ENCODE results near the gene IPO4. TPM values are rescaled to one million over a fixed set of nuclear protein-coding genes. Genes with fewer than 3 reads are reported as not detected.

IPO4 gene
- total and polyA plus RNA-seq, 10 of the 15 experiments (the other 5 are each of a cell fraction or from before 2014, with no cell fraction given) = 7.8 to 139 (median 37.6) TPM

DNA sequence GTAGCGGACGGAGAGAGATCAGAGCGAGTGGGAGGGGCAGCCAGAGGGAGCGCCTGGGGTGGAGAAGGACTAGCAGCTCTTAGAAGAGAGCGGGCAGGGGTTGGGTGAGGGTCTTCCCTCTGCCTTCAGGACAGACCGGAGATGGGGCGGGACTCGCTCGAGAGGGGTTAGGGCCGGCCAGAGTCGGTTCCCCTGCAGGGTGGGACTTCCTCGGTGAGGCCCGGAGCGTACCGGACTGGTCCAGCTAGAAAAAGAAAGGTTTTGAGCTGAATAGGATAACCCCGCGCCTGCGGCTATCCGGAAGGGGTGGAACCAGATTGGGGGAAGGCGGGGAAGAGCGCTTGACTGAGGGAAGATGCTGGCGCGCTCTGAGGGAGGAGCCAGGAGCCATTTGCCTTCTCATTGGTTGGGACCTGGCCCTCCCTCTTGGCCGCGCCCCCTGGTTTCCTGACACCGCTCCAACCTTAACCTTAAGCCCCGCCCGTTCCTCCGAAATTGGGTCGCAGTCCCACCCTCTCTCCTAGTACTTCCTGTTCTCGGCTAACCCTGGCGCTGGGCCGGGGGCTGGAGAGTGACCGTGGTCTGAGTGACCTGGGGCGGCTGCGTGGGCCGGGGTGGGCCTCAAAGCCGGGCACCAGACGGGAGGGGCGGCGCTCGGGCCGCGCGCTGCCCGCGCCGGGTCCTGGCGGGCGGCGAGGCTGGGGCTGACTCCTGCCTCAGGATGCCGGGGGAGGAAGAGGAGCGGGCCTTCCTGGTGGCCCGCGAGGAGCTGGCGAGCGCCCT lies 41.4 kb downstream of the IPO4 start, which contains the start of gene RNF31 (continued):
- TF ChIP-seq, protein P1, sequence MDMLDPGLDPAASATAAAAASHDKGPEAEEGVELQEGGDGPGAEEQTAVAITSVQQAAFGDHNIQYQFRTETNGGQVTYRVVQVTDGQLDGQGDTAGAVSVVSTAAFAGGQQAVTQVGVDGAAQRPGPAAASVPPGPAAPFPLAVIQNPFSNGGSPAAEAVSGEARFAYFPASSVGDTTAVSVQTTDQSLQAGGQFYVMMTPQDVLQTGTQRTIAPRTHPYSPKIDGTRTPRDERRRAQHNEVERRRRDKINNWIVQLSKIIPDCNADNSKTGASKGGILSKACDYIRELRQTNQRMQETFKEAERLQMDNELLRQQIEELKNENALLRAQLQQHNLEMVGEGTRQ (IDR thresholded peaks at IDR 0.05; ENCODE audit: borderline replicate concordance, low read depth, low read length) = no peak
- TF ChIP-seq PRDM15 (CRISPR knock-in tag; IDR thresholded peaks at IDR 0.05) (no peak), POLR2A (IDR thresholded peaks at IDR 0.05; ENCODE audit: low read depth, low read length) (peak; percentile 28), E2F8 (IDR thresholded peaks at IDR 0.05; ENCODE audit: low read depth, partially characterized antibody) (peak; percentile 23), CHD1 (IDR thresholded peaks at IDR 0.05; ENCODE audit: low read depth, low read length) (no peak), ZNF592 (IDR thresholded peaks at IDR 0.05) (no peak), RUNX3 (IDR thresholded peaks at IDR 0.05; ENCODE audit: low read length) (no peak; the same call in 1 of the 2 replicates), ZBTB33 (IDR thresholded peaks at IDR 0.05) (no peak), SIX5 (IDR thresholded peaks at IDR 0.05; ENCODE audit: low read depth, low read length, severe bottlenecking) (no peak)
- TF ChIP-seq, protein P2, sequence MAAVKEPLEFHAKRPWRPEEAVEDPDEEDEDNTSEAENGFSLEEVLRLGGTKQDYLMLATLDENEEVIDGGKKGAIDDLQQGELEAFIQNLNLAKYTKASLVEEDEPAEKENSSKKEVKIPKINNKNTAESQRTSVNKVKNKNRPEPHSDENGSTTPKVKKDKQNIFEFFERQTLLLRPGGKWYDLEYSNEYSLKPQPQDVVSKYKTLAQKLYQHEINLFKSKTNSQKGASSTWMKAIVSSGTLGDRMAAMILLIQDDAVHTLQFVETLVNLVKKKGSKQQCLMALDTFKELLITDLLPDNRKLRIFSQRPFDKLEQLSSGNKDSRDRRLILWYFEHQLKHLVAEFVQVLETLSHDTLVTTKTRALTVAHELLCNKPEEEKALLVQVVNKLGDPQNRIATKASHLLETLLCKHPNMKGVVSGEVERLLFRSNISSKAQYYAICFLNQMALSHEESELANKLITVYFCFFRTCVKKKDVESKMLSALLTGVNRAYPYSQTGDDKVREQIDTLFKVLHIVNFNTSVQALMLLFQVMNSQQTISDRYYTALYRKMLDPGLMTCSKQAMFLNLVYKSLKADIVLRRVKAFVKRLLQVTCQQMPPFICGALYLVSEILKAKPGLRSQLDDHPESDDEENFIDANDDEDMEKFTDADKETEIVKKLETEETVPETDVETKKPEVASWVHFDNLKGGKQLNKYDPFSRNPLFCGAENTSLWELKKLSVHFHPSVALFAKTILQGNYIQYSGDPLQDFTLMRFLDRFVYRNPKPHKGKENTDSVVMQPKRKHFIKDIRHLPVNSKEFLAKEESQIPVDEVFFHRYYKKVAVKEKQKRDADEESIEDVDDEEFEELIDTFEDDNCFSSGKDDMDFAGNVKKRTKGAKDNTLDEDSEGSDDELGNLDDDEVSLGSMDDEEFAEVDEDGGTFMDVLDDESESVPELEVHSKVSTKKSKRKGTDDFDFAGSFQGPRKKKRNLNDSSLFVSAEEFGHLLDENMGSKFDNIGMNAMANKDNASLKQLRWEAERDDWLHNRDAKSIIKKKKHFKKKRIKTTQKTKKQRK (IDR thresholded peaks at IDR 0.05; ENCODE audit: low read depth, low read length) = no peak

All from GM12878 (cell line).